ENCODE measurements around the gene PLEKHM1.

The PLEKHM1 gene

DNA sequence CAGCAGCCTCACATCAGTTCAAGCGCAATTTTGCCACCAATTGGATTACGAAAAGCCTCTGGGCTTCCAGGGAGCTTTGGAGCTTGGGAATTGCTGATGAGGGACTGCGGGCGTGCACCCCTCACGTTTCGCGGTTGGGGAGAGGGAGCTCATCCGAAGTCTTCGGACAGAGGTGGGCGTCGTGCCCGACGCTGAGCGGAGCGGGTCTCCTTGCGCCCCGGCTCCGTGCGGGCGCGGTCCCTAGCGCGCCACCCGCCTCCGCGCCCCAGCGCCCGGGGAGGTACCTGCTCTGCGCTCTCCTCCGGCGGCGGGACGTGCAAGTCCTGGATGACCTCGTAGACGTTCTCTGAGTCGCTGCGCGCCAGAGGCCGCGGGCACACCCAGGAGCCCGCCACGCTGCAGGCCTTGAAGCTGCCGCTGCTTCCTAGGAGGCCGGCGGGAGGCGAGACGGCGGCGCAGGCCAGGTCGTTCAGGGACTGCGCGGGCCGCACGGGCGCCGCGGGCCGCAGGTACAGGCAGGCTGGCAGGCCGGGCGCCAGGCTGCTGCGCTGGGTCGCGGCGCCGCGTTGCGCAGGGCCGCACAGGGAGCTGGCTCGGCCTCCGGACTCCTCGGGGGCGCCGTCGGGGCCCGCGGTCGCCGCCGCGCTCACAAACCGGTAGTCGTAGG, 61.0 kb downstream of the PLEKHM1 start:
- DNase-seq (ENCODE audit: insufficient read length, low spot score) (no peak), FAIRE-seq (no peak)
- no peak for TF ChIP-seq POLR2A (IDR thresholded peaks at IDR 0.05; ENCODE audit: low read depth, low read length)
- no peak for TF ChIP-seq PAX5 (IDR thresholded peaks at IDR 0.05; ENCODE audit: insufficient read depth, low read length, severe bottlenecking)
- TF ChIP-seq TAF1 (IDR thresholded peaks at IDR 0.05; ENCODE audit: low read depth, low read length): no peak
- TF ChIP-seq POU2F2 (IDR thresholded peaks at IDR 0.05; ENCODE audit: low read depth, low read length): no peak
- no peak for TF ChIP-seq POLR2AphosphoS5 (IDR thresholded peaks at IDR 0.05; ENCODE audit: low read depth, low read length)
- TF ChIP-seq SPI1 (IDR thresholded peaks at IDR 0.05; ENCODE audit: low read depth, low read length): no peak

DNA sequence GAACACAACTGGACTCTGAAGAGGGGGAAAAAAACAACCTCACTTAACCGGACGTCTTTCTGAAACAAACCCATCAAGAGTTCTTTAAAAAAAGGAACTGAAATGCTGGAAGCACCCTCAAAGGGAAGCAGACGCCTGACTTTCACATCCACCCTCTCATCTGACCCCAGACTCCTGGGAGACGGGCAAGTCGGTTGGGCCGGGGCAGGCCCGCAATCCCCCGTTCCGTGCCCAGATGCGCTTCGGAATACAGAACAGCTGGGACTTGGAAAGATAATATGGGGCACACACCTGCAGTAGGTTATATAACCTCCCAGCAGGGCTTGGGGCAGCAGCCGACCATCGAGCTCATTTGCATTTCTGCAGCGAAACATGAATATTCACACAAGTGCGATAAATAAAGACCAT, 61.6 kb downstream of the PLEKHM1 start:
- DNase-seq (ENCODE audit: insufficient read length, low spot score) (no peak), FAIRE-seq (peak; percentile 78)
- TF ChIP-seq POLR2A (IDR thresholded peaks at IDR 0.05; ENCODE audit: low read depth, low read length): no peak
- peak; percentile 98 for TF ChIP-seq POU2F2 (IDR thresholded peaks at IDR 0.05; ENCODE audit: low read depth, low read length)
- peak; percentile 89 for TF ChIP-seq SPI1 (IDR thresholded peaks at IDR 0.05; ENCODE audit: low read depth, low read length)

DNA sequence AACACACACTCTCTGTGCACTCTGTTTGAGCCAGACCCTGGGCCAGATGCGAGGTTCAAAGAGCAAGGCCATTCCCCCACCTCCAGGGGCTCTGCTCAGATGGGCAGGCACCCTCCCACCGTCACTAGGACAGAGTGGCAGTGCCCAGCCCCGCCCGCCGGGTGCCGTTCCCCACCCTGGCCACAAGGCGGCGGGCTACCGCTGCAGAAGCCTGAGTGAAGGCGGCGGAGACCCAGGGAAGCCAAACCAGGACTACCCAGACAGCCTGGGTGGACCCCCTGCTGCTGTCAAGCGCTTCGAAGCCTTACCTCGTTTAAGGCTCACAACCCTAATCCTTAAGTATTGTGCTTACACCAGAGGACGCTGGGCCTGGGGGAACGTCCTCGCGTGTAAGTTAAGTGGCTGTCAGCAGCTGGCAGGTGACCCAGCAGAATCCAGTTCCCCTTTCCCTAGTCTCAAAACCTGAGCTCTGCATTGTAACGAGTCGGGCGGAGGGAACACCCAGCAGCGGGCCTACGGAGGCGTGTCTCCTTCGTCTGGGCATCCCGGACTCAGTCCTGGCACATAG, 62.4 kb downstream of the PLEKHM1 start:
- DNase-seq (ENCODE audit: insufficient read length, low spot score) (peak; percentile 76), FAIRE-seq (peak; percentile 91)
- TF ChIP-seq SPI1 (IDR thresholded peaks at IDR 0.05; ENCODE audit: low read depth, low read length) (peak; percentile 89), TAF1 (IDR thresholded peaks at IDR 0.05; ENCODE audit: low read depth, low read length) (no peak)

DNA sequence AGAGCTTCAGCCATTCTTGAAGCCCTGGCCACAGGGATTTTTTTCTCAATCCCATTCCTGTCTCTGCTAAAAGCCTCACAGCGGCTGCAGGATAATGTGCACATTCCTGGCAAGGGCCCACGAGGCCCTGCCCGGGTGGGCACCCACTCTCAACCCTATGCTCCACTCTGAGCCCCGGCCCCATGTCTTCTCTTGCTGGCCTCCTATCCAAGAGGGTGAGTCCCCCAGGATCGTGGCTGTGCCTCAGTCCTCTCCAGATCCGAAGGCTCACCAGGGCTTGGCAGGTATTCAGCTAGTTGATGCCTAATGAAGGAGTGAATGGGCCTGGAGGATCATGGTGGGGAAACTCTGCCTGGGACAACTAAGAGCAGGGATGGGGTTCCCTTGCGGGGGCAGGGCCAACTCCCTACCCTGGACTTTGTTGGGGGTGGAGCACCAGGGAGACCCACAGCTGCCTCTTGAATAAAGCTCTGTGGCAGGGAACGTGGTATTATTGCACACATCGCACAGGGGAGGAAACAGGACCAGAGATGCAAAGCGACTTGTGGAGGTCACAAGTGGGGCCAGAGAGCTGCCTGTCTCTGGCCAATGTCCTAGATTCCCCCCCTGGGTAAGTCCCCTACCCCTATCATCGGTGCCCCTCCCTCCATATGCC, 63.2 kb downstream of the PLEKHM1 start:
- no peak for TF ChIP-seq TAF1 (IDR thresholded peaks at IDR 0.05; ENCODE audit: low read depth, low read length)
- TF ChIP-seq POU2F2 (IDR thresholded peaks at IDR 0.05; ENCODE audit: low read depth, low read length): no peak
- TF ChIP-seq PAX5 (IDR thresholded peaks at IDR 0.05; ENCODE audit: insufficient read depth, low read length, severe bottlenecking): no peak
- no peak for TF ChIP-seq POLR2A (IDR thresholded peaks at IDR 0.05; ENCODE audit: low read depth, low read length)
- TF ChIP-seq SPI1 (IDR thresholded peaks at IDR 0.05; ENCODE audit: low read depth, low read length): no peak
- no peak for TF ChIP-seq POLR2AphosphoS5 (IDR thresholded peaks at IDR 0.05; ENCODE audit: low read depth, low read length)
- DNase-seq (ENCODE audit: insufficient read length, low spot score) (no peak), FAIRE-seq (no peak)

DNA sequence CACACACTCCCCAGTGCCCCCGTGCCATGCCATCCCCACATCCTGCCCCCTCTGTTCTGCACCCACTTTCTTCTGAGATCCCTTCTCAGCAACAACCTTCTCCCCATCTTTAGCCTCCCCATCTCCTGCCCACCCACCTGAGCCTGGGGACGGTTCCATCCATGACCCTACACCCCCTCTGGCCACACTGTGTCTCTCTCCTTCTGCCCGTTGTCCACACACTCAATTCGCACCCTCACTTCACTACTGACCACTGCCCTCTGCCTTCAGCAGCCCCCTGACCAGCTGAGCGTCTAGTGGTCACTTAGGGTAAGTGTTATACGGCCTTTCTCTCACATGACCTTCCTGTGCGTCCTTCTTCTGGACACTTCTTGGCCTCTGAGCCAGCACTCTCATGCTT, 64.0 kb downstream of the PLEKHM1 start:
- DNase-seq (ENCODE audit: insufficient read length, low spot score) (no peak), FAIRE-seq (no peak)
- TF ChIP-seq PAX5 (IDR thresholded peaks at IDR 0.05; ENCODE audit: insufficient read depth, low read length, severe bottlenecking): no peak
- TF ChIP-seq POLR2AphosphoS5 (IDR thresholded peaks at IDR 0.05; ENCODE audit: low read depth, low read length): no peak
- TF ChIP-seq POU2F2 (IDR thresholded peaks at IDR 0.05; ENCODE audit: low read depth, low read length): no peak
- TF ChIP-seq TAF1 (IDR thresholded peaks at IDR 0.05; ENCODE audit: low read depth, low read length): no peak
- TF ChIP-seq POLR2A (IDR thresholded peaks at IDR 0.05; ENCODE audit: low read depth, low read length): no peak
- no peak for TF ChIP-seq SPI1 (IDR thresholded peaks at IDR 0.05; ENCODE audit: low read depth, low read length)

DNA sequence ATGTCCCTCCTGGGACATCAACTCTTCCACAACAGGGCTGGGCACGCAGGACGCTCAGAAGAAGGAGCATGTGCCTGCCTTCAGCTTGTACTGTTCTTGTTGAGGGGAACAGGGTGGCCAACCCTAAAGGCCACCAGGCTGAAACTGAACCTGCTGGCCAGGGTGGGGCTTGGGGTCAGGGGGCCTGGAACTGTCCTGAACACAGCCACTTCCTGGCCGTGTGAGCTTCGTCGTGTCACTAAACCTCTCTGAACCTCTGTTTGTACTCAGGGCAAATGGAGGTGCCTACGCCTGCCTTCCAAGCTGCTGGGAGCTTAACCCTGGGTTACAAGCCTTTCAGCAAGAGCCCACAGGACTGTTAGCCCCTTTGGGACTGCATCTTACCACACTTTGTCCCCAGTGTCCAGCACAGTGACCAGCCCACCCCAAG, 64.5 kb downstream of the PLEKHM1 start:
- FAIRE-seq: no peak
- no peak for DNase-seq (ENCODE audit: insufficient read length, low spot score)
- no peak for TF ChIP-seq SPI1 (IDR thresholded peaks at IDR 0.05; ENCODE audit: low read depth, low read length)
- no peak for TF ChIP-seq POLR2A (IDR thresholded peaks at IDR 0.05; ENCODE audit: low read depth, low read length)
- TF ChIP-seq PAX5 (IDR thresholded peaks at IDR 0.05; ENCODE audit: insufficient read depth, low read length, severe bottlenecking): no peak
- TF ChIP-seq POLR2AphosphoS5 (IDR thresholded peaks at IDR 0.05; ENCODE audit: low read depth, low read length): no peak
- no peak for TF ChIP-seq TAF1 (IDR thresholded peaks at IDR 0.05; ENCODE audit: low read depth, low read length)
- TF ChIP-seq POU2F2 (IDR thresholded peaks at IDR 0.05; ENCODE audit: low read depth, low read length): no peak

DNA sequence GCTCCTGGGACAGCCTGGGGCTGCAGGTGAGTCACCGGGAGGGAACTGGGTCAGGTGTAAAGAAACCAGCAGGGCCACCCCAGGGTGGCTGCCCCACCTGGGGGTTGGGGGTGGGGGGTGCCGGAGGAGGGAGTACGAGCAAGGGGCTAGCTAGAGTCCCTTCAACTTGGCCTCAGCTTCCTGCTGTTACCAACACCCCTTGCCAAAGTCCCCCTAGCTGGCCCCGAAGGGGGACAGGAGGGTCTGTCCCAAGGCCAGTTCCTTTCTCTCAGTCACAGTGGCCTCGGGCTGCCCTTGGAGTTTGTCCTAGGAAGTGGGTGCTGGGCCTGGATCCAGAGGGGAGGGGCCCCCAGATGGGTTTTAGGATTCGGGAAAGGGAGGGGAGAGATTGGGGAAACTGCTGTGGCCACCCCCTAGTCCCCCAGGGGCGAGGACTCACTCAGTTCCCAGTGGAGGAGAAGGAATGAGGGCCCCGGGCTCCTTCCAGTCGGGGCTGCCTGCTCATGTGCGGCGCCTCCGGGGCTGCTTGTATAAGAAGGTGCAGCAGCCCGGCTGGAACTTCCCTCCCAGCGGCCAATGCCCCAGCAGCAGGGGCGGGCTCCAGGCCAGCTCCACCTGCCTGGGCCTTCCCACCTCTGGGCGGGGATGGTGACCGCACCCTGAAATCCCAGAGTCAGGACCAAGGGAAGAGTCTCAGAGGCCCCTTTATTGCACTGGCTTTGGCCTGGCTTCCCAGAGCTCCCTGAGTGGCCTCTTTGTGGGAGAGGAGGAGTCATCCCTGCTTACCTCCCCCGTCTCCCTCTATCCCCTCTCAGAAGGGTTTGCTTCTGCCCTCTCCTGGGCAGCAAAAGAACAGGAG, 65.2 kb downstream of the PLEKHM1 start:
- no peak for FAIRE-seq
- no peak for DNase-seq (ENCODE audit: insufficient read length, low spot score)
- TF ChIP-seq SPI1 (IDR thresholded peaks at IDR 0.05; ENCODE audit: low read depth, low read length) (no peak), PAX5 (IDR thresholded peaks at IDR 0.05; ENCODE audit: insufficient read depth, low read length, severe bottlenecking) (no peak), POU2F2 (IDR thresholded peaks at IDR 0.05; ENCODE audit: low read depth, low read length) (no peak), POLR2AphosphoS5 (IDR thresholded peaks at IDR 0.05; ENCODE audit: low read depth, low read length) (no peak), TAF1 (IDR thresholded peaks at IDR 0.05; ENCODE audit: low read depth, low read length) (no peak), POLR2A (IDR thresholded peaks at IDR 0.05; ENCODE audit: low read depth, low read length) (no peak)

DNA sequence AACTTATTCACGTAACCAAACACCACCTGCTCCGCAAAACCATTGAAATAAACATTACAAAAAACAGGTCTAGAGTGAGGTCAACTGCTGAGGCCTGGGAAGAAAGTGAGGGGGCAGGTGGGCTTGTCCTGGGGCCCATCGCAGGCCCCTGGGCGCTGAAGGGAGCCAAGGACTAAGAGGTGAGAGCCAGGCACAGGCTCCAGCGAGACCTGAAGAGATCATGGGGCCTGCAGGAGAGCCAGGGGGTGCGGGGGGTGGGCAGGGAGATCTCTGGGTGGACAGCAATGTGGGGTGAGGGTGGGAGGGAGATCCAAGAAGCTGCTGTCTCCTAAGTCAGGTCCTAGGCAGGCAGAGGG, 65.8 kb downstream of the PLEKHM1 start:
- DNase-seq (ENCODE audit: insufficient read length, low spot score) (no peak), FAIRE-seq (no peak)
- TF ChIP-seq POLR2AphosphoS5 (IDR thresholded peaks at IDR 0.05; ENCODE audit: low read depth, low read length): no peak
- no peak for TF ChIP-seq POLR2A (IDR thresholded peaks at IDR 0.05; ENCODE audit: low read depth, low read length)
- TF ChIP-seq POU2F2 (IDR thresholded peaks at IDR 0.05; ENCODE audit: low read depth, low read length): no peak
- TF ChIP-seq PAX5 (IDR thresholded peaks at IDR 0.05; ENCODE audit: insufficient read depth, low read length, severe bottlenecking): no peak
- TF ChIP-seq TAF1 (IDR thresholded peaks at IDR 0.05; ENCODE audit: low read depth, low read length): no peak
- TF ChIP-seq SPI1 (IDR thresholded peaks at IDR 0.05; ENCODE audit: low read depth, low read length): no peak

DNA sequence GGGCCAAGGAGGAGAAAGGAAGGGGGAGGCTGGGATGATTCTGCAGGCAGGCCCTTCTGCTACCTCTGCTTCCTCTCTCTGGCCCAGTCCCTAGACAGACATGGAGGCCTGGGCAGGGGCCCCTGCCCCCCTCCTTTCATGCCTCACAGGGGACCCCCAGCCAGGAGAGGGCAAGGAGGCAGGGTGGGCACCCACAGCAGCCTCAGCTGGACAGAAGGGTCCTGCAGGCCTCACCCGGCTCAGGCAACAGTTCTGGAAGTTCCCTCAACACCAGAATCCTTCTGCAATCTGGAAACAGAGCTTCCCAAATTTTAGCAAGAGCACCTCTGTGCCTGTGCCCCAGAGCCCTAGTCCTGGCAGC, 66.6 kb downstream of the PLEKHM1 start:
- DNase-seq (ENCODE audit: insufficient read length, low spot score) (no peak), FAIRE-seq (no peak)
- TF ChIP-seq POU2F2 (IDR thresholded peaks at IDR 0.05; ENCODE audit: low read depth, low read length) (no peak), POLR2AphosphoS5 (IDR thresholded peaks at IDR 0.05; ENCODE audit: low read depth, low read length) (no peak), POLR2A (IDR thresholded peaks at IDR 0.05; ENCODE audit: low read depth, low read length) (no peak), TAF1 (IDR thresholded peaks at IDR 0.05; ENCODE audit: low read depth, low read length) (no peak), SPI1 (IDR thresholded peaks at IDR 0.05; ENCODE audit: low read depth, low read length) (no peak), PAX5 (IDR thresholded peaks at IDR 0.05; ENCODE audit: insufficient read depth, low read length, severe bottlenecking) (no peak)

Data from GM12891 (cell line).